CD8-positive, alpha-beta memory T cell (primary cell): ENCODE data around the gene DNAJC18. TPM values are rescaled to one million over a fixed set of nuclear protein-coding genes. Genes with fewer than 3 reads are reported as not detected.
"Not testable (repeated sequence)": the region's sequence is repeated elsewhere in the genome, so short reads cannot be mapped to it uniquely, and the experiment has no call there.

Experiments used
- CTCF ChIA-PET: fragments of 350-600 bp; sonication (Branson Sonifier 250); formaldehyde crosslinking; loops from one replicate; lab custom pipeline; 2021; ENCODE audit warnings: antibody characterized with exemption; lab: Charles Lee
- POLR2A ChIA-PET: fragments of 350-600 bp; sonication (Branson Sonifier 250); formaldehyde crosslinking; loops from one replicate; lab custom pipeline; 2021; ENCODE audit warnings: antibody characterized with exemption; lab: Charles Lee
- DNase-seq, 5 donors: peaks; one replicate each; pipeline versions ENCODE4 v3.0.0 to v3.0.0-alpha.2; 2020 to 2022; ENCODE audit warnings: mixed read lengths in 1 of 5
- H3K27ac ChIP-seq: one replicate; pipeline ENCODE4 v1.7.0; 2013; ENCODE audit warnings: low read depth, mild to moderate bottlenecking, low read length, moderate library complexity
- H3K27me3 ChIP-seq: 2 replicates; pipeline ENCODE4 v1.7.0; 2013; ENCODE audit warnings: low read length, mild to moderate bottlenecking; ENCODE audit not compliant: insufficient read depth, poor library complexity, severe bottlenecking
- H3K36me3 ChIP-seq: 2 replicates; pipeline ENCODE4 v1.7.0; 2013; ENCODE audit warnings: mild to moderate bottlenecking, low read length, moderate library complexity; ENCODE audit not compliant: insufficient read depth
- H3K4me1 ChIP-seq: 2 replicates; pipeline ENCODE4 v1.7.0; 2013; ENCODE audit warnings: mild to moderate bottlenecking, low read length, moderate library complexity; ENCODE audit not compliant: insufficient read depth
- H3K4me3 ChIP-seq: 2 replicates; pipeline ENCODE4 v1.7.0; 2013; ENCODE audit warnings: mild to moderate bottlenecking, low read length
- H3K9me3 ChIP-seq: 2 replicates; pipeline ENCODE4 v1.7.0; 2013; ENCODE audit warnings: mild to moderate bottlenecking, low read length
- H3K27ac Mint-ChIP-seq, 8 donors: one replicate each; pipeline ENCODE4 v1.8.0; 2020 to 2021; ENCODE audit warnings: mixed read lengths in 8 of 8, mild to moderate bottlenecking in 6 of 8, inconsistent platforms in 3 of 8, moderate library complexity in 3 of 8
- H3K27me3 Mint-ChIP-seq, 2 donors: one replicate each; pipeline ENCODE4 v1.8.0; 2020 to 2021; ENCODE audit warnings: mixed read lengths in 2 of 2, mild to moderate bottlenecking in 1 of 2, moderate library complexity in 1 of 2
- H3K36me3 Mint-ChIP-seq, 3 donors: one replicate each; pipeline ENCODE4 v1.8.0; 2020 to 2021; ENCODE audit warnings: mixed read lengths in 3 of 3, inconsistent platforms in 1 of 3, mild to moderate bottlenecking in 1 of 3
- H3K4me1 Mint-ChIP-seq, 3 donors: one replicate each; pipeline ENCODE4 v1.8.0; 2020 to 2021; ENCODE audit warnings: mixed read lengths in 3 of 3, inconsistent platforms in 1 of 3, mild to moderate bottlenecking in 1 of 3
- H3K4me3 Mint-ChIP-seq, 7 donors: one replicate each; pipeline ENCODE4 v1.8.0; 2020 to 2021; ENCODE audit warnings: mixed read lengths in 7 of 7, mild to moderate bottlenecking in 6 of 7, moderate library complexity in 4 of 7, inconsistent platforms in 2 of 7
- H3K9me3 Mint-ChIP-seq, 5 donors: one replicate each; pipeline ENCODE4 v1.8.0; 2020 to 2022; ENCODE audit warnings: mixed read lengths in 5 of 5, mild to moderate bottlenecking in 3 of 5, moderate library complexity in 2 of 5, inconsistent platforms in 1 of 5
- polyA plus RNA-seq: library from polyadenylated mRNA; unstranded; fragments of 300-500 nt; fragmentation: Illumina TruSeq; gene quantifications from one replicate; pipeline ENCODE4 v1.2.3, GENCODE V29; 2021
- total RNA-seq, 2 experiments: library from RNA; stranded (reverse); gene quantifications; one replicate each; pipeline ENCODE4 v1.2.3, GENCODE V29; 2021

Gene DNAJC18
- total and polyA plus RNA-seq, 3 experiments from 2014 or later, result 10.2 to 25.7 (median 25.3) TPM

- peaks cover 27% of the 10 kb centered on the region for H3K36me3 ChIP-seq
- CTCF ChIA-PET, result interaction anchor here (1.1 to 3.1 kb wide), 5 partner anchors 10 to 61 kb away, joined by 3 to 26 read pairs (median 7); partner anchors contain the start of gene SMIM33
- DNase-seq, result no peak
- peak overlapping the region; percentile 82 for H3K27ac ChIP-seq
- Mint-ChIP-seq H3K9me3 (no peaks in the 10 kb centered on the region), H3K27me3 (no peaks in the 10 kb centered on the region), H3K4me1 (peaks cover 30 to 55% (median 52%) of the 10 kb centered on the region in 3 donors), H3K27ac (peak overlapping the region; percentile 75 to 97 (median 88)), H3K36me3 (peaks cover 0 to 42% (median 4%) of the 10 kb centered on the region in 3 donors), H3K4me3 (peak overlapping the region; percentile 86 to 90 (median 88))
- H3K4me1 ChIP-seq, result peaks cover 56% of the 10 kb centered on the region
- POLR2A ChIA-PET, result interaction anchor here (0.6 to 2.3 kb wide), 8 partner anchors 10 to 1016 kb away, joined by 3 to 18 read pairs (median 4); partner anchors contain the start of genes CXXC5, DNAJC18, EGR1 and SMIM33
- H3K9me3 ChIP-seq, result no peaks in the 10 kb centered on the region
- no peaks in the 10 kb centered on the region for H3K27me3 ChIP-seq
- peak overlapping the region; percentile 94 for H3K4me3 ChIP-seq
These were observed 41.8 kb upstream of the DNAJC18 start for GRCh38 chr5:139481122-139481533.

DNA sequence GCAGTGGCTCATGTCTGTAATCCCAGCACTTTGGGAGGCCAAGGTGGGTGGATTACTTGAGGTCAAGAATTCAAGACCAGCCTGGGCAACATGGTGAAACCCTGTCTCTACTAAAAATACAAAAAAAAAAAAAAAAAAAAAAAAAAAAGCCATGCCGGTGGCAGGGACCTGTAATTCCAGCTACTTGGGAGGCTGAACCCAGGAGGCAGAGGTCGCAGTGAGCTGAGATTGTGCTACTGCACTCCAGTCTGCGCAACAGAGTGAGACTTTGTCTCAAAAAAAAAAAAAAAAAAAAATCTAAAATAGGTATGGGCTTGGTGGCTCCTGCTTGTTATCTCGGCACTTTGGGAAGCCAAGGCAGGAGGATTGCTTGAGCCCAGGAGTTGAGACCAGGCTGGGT, 40.4 kb upstream of the DNAJC18 start:
- H3K4me1 Mint-ChIP-seq, result peaks cover 42 to 69% (median 61%) of the 10 kb centered on the region in 3 donors
- Histone ChIP-seq H3K4me1 (peaks cover 70% of the 10 kb centered on the region), H3K36me3 (peaks cover 34% of the 10 kb centered on the region)
- H3K27me3 Mint-ChIP-seq, H3K4me3 ChIP-seq, H3K9me3 Mint-ChIP-seq, H3K4me3 Mint-ChIP-seq, H3K27me3 ChIP-seq, DNase-seq, H3K9me3 ChIP-seq, H3K27ac Mint-ChIP-seq, H3K27ac ChIP-seq: not testable (repeated sequence)
- ChIA-PET CTCF (interaction anchor here (0.7 to 2.1 kb wide), 3 partner anchors 35 to 200 kb away, joined by 3 to 7 read pairs (median 4); no protein-coding TSS in a partner anchor), POLR2A (interaction anchor here (1.1 kb wide), 1 partner anchor 10 kb away, joined by 3 read pairs; no protein-coding TSS in a partner anchor)
- peaks cover 0 to 55% (median 9%) of the 10 kb centered on the region in 3 donors for H3K36me3 Mint-ChIP-seq

DNA sequence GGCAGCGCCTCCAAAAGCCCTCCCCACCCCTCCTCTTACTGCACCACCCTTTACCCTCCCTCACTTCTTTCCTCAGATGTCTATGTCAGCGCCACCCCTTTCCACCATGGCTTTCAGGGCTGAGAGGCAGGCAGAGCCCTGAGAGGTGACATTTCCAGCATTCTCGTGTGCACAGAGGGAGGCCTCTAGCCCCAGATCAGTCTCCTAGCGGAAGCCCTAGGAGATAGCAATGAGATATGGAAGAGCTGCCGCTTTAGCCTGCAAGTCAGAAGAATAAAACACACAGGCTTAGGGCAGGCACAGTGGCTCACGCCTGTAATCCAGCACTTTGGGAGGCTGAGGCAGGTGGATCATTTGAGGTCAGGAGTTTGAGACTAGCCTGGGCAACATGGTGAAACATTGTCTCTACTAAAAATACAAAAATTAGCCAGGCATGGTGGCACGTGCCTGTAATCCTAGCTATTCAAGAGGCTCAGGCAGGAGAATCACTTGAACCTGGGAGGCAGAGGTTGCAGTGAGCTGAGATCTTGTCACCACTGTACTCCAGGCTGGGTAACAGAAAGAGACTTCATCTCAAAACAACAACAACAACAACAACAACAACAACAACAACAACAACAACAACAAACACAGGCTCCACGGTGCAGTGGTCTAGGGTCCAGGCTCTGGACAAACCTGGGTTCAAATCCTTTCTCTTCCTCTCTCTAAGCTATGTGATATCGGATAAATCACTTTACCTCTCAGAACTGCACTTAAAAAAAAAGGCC, 39.5 kb upstream of the DNAJC18 start:
- not testable (repeated sequence) for H3K9me3 ChIP-seq, H3K27me3 Mint-ChIP-seq, DNase-seq, H3K9me3 Mint-ChIP-seq, H3K4me3 ChIP-seq, H3K27me3 ChIP-seq
- peaks cover 48 to 77% (median 69%) of the 10 kb centered on the region in 3 donors for H3K4me1 Mint-ChIP-seq
- POLR2A ChIA-PET, result interaction anchor here (0.6 to 1.1 kb wide), 3 partner anchors 11 to 36 kb away, joined by 3 to 4 read pairs (median 3); no protein-coding TSS in a partner anchor
- H3K4me3 Mint-ChIP-seq, result peak overlapping the region in 5 of 7 donors; percentile 7 to 57 (median 41)
- Histone ChIP-seq H3K36me3 (peaks cover 34% of the 10 kb centered on the region), H3K27ac (peak overlapping the region; percentile 15), H3K4me1 (peaks cover 79% of the 10 kb centered on the region)
- CTCF ChIA-PET, result interaction anchor here (0.9 to 2.1 kb wide), 4 partner anchors 8 to 56 kb away, joined by 3 to 7 read pairs (median 4); partner anchors contain the start of gene SMIM33
- H3K36me3 Mint-ChIP-seq, result peaks cover 0 to 56% (median 9%) of the 10 kb centered on the region in 3 donors
- H3K27ac Mint-ChIP-seq, result peak overlapping the region; percentile 22 to 82 (median 60)

- ChIA-PET POLR2A (interaction anchor here (0.6 kb wide), 1 partner anchor 39 kb away, joined by 3 read pairs; no protein-coding TSS in a partner anchor), CTCF (interaction anchor here (1.1 kb wide), 2 partner anchors 37 to 44 kb away, joined by 3 read pairs; partner anchors contain the start of gene DNAJC18)
- peak overlapping the region; percentile 14 for H3K27ac ChIP-seq
- Mint-ChIP-seq H3K4me3 (peak overlapping the region in 4 of 7 donors; percentile 14 to 69 (median 66)), H3K4me1 (peaks cover 58 to 85% (median 80%) of the 10 kb centered on the region in 3 donors), H3K9me3 (no peaks in the 10 kb centered on the region), H3K36me3 (peaks cover 0 to 52% (median 9%) of the 10 kb centered on the region in 3 donors), H3K27ac (peak overlapping the region; percentile 48 to 89 (median 83)), H3K27me3 (no peaks in the 10 kb centered on the region)
- no peak overlapping the region for H3K4me3 ChIP-seq
- H3K36me3 ChIP-seq, result peaks cover 34% of the 10 kb centered on the region
- H3K9me3 ChIP-seq, result no peaks in the 10 kb centered on the region
- H3K27me3 ChIP-seq, result no peaks in the 10 kb centered on the region
- H3K4me1 ChIP-seq, result peaks cover 88% of the 10 kb centered on the region
- DNase-seq, result no peak
These were observed 36.7 kb upstream of the DNAJC18 start for GRCh38 chr5:139475865-139476617.

DNA sequence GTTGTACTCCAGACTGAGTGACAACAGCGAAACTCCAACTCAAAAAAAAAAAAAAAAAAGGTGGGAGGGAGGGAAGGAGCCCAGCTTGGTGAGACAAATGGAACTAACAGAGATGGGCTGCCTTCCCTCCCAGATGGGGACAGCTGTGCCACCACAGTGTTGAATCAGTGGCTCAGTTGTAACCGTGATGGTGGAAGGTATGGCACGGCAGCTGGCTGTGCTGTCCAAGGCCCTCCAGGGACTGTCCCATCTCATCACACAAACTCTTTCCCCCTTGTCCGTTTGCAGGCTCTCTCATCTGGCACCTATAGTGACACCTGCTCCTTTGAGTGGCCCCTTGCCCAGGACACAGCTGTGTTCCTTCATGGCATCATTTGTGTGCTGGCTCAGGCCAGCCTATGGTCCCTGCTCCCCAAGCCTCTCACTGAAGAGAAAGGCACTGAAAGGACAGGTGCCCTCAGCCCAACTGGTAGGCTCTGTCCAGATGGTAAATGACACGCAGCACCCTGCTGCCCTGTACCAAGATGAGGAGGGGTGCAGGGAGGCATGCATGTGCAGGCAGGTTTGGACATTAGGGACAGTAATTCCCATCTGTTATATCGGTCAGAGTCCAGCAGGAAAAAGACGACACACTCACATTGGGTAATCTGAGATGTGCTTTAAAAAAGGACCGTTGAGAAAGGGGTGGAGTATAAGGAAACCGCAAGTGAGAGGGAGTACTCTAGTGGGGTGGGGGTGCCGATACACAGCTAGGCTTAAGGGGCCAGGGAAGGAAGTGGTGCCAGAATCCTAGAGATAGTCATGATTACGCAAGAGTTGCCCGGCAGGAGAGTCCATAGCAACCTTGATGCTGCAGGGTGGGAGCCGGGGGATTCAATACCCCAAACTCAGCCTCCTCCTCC, 35.8 kb upstream of the DNAJC18 start:
- H3K9me3 ChIP-seq, result no peaks in the 10 kb centered on the region
- POLR2A ChIA-PET, result no interaction called here
- peak overlapping the region; percentile 21 for H3K27ac ChIP-seq
- H3K36me3 ChIP-seq, result peaks cover 27% of the 10 kb centered on the region
- peak overlapping the region; percentile 11 to 69 (median 60) for H3K4me3 Mint-ChIP-seq
- H3K9me3 Mint-ChIP-seq, result no peaks in the 10 kb centered on the region
- H3K27me3 ChIP-seq, result no peaks in the 10 kb centered on the region
- peak in 2 of 5 donors; percentile 13 to 27 for DNase-seq
- CTCF ChIA-PET, result interaction anchor here (1.1 to 1.2 kb wide), 2 partner anchors 43 to 53 kb away, joined by 3 read pairs; no protein-coding TSS in a partner anchor
- H3K4me3 ChIP-seq, result peak overlapping the region; percentile 46
- H3K27ac Mint-ChIP-seq, result peak overlapping the region; percentile 48 to 89 (median 84)
- H3K36me3 Mint-ChIP-seq, result peaks cover 0 to 44% (median 7%) of the 10 kb centered on the region in 3 donors
- H3K27me3 Mint-ChIP-seq, result no peaks in the 10 kb centered on the region
- peaks cover 61 to 85% (median 80%) of the 10 kb centered on the region in 3 donors for H3K4me1 Mint-ChIP-seq
- peaks cover 86% of the 10 kb centered on the region for H3K4me1 ChIP-seq

GRCh38 chr5:139473565-139473964, 34.2 kb upstream of the DNAJC18 start:
- Histone ChIP-seq H3K4me1 (peaks cover 89% of the 10 kb centered on the region), H3K4me3 (no peak overlapping the region), H3K27ac (peak overlapping the region; percentile 17), H3K9me3 (no peaks in the 10 kb centered on the region), H3K27me3 (no peaks in the 10 kb centered on the region), H3K36me3 (peaks cover 20% of the 10 kb centered on the region)
- ChIA-PET POLR2A (interaction anchor here (1.4 kb wide), 1 partner anchor 8 kb away, joined by 5 read pairs; no protein-coding TSS in a partner anchor), CTCF (interaction anchor here (0.7 kb wide), 1 partner anchor 51 kb away, joined by 3 read pairs; no protein-coding TSS in a partner anchor)
- no peak for DNase-seq
- Mint-ChIP-seq H3K4me1 (peaks cover 69 to 92% (median 87%) of the 10 kb centered on the region in 3 donors), H3K4me3 (peak overlapping the region in 2 of 7 donors; percentile 9 to 28), H3K36me3 (peaks cover 0 to 35% (median 5%) of the 10 kb centered on the region in 3 donors), H3K27me3 (no peaks in the 10 kb centered on the region), H3K27ac (peak overlapping the region in 7 of 8 donors; percentile 7 to 96 (median 61)), H3K9me3 (no peaks in the 10 kb centered on the region)
